Activated CD8-positive, alpha-beta T cell treated with anti-CD3 and anti-CD28 coated beads for 36 hours (primary cell): Measurements from ENCODE around the gene HECA. TPM values are rescaled to one million over a fixed set of nuclear protein-coding genes. Genes with fewer than 3 reads are reported as not detected.

Source experiments
- ATAC-seq: fragments of 200-7000 bp; cut with Tn5 transposase; one replicate; pipeline ENCODE4 v1.10.0; 2021; ENCODE audit warnings: mild to moderate bottlenecking, moderate library complexity
- CTCF ChIA-PET: fragments of 350-600 bp; sonication (Branson Sonifier 250); formaldehyde crosslinking; loops from one replicate; lab custom pipeline; 2021; ENCODE audit warnings: antibody characterized with exemption; lab: Charles Lee
- POLR2A ChIA-PET: fragments of 350-600 bp; sonication (Branson Sonifier 250); formaldehyde crosslinking; loops from one replicate; lab custom pipeline; 2021; ENCODE audit warnings: antibody characterized with exemption; lab: Charles Lee
- DNase-seq: peaks from one replicate; pipeline ENCODE4 v3.0.0-alpha.2; 2020
- H3K27ac Mint-ChIP-seq: one replicate; pipeline ENCODE4 v1.8.0; 2021; ENCODE audit warnings: mild to moderate bottlenecking, mixed read lengths
- H3K27me3 Mint-ChIP-seq: one replicate; pipeline ENCODE4 v1.8.0; 2021; ENCODE audit warnings: mixed read lengths
- H3K36me3 Mint-ChIP-seq: one replicate; pipeline ENCODE4 v1.8.0; 2021; ENCODE audit warnings: low read depth, mixed read lengths
- H3K4me1 Mint-ChIP-seq: one replicate; pipeline ENCODE4 v1.8.0; 2021; ENCODE audit warnings: low read depth, mixed read lengths
- H3K4me3 Mint-ChIP-seq: one replicate; pipeline ENCODE4 v1.8.0; 2021; ENCODE audit warnings: mild to moderate bottlenecking, moderate library complexity, mixed read lengths
- H3K9me3 Mint-ChIP-seq: one replicate; pipeline ENCODE4 v1.8.0; 2021; ENCODE audit warnings: mixed read lengths
- CTCF ChIP-seq: fragments of 200-600 bp; IDR thresholded peaks from one replicate; pipeline ENCODE4 v1.8.0; 2022; ENCODE audit warnings: antibody characterized with exemption, mild to moderate bottlenecking
- intact Hi-C: fragments of 100-400 bp; cut with micrococcal nuclease; formaldehyde crosslinking; loops from one replicate; pipeline ENCODE4 v1.10.0; 2022
- total RNA-seq, 2 experiments: library from RNA; stranded (reverse); gene quantifications; one replicate each; pipeline ENCODE4 v1.2.3, GENCODE V29; 2021

The HECA gene
- total RNA-seq, 2 experiments from 2014 or later = 45.4 to 47.1 TPM

DNA sequence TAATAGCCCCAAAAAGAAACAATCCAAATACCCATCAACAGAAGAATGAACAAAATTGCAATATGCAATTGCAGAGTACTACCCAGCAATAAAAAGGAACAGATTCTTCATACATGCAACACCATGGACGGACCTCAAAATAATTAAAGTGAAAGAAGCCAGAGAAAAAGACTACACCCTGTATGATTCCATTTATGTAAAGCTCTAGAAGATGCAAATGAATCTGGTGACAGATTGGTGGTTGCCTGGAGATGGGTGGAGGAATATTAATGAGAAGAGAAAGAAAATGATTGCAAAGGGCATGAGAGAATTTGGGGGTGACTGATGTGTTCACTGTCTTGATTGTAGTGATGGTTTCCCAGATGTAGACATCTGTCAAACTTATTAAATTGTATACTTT is 51.8 kb downstream of the HECA start:
- H3K4me1 Mint-ChIP-seq = peaks cover 48% of the 10 kb centered on the region
- peak overlapping the region; percentile 13 for H3K27ac Mint-ChIP-seq
- POLR2A ChIA-PET = no interaction called here
- intact Hi-C loops = no loop called here
- CTCF ChIA-PET = interaction anchor here (1.2 kb wide), 2 partner anchors 54 to 71 kb away, joined by 3 read pairs; no protein-coding TSS in a partner anchor
- no peak overlapping the region for H3K4me3 Mint-ChIP-seq
- no peaks in the 10 kb centered on the region for H3K27me3 Mint-ChIP-seq
- peaks cover 21% of the 10 kb centered on the region for H3K36me3 Mint-ChIP-seq
- ATAC-seq (peak; percentile 15), DNase-seq (no peak)
- no peak for TF ChIP-seq CTCF
- H3K9me3 Mint-ChIP-seq = peaks cover 2% of the 10 kb centered on the region

DNA sequence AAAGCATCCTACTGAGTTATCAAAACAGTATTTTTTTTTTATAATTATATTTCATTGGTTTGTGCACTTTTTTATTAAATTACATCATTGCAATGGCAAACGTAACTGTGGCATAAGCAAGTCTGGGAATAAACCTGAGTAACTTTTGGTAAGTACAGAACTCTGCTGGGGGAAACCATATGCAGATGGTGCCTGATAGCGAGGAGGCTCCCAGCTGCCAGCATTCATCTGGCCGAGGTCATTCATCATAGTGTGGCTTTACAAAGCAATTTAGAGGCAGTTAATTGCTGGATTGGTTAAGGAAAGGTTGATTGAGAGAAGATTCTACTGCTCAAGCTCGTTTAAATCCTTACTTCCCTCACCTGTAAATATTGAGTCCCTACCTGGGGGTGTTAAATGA is 52.6 kb downstream of the HECA start:
- no peak overlapping the region for H3K4me3 Mint-ChIP-seq
- ChIA-PET POLR2A (interaction anchor here (0.9 to 1.4 kb wide), 2 partner anchors 9 to 187 kb away, joined by 4 to 5 read pairs; partner anchors contain the start of gene CITED2), CTCF (interaction anchor here (3.3 kb wide), 1 partner anchor 177 kb away, joined by 9 read pairs; no protein-coding TSS in a partner anchor)
- peaks cover 48% of the 10 kb centered on the region for H3K4me1 Mint-ChIP-seq
- H3K27me3 Mint-ChIP-seq = no peaks in the 10 kb centered on the region
- H3K9me3 Mint-ChIP-seq = peaks cover 2% of the 10 kb centered on the region
- H3K27ac Mint-ChIP-seq = no peak overlapping the region
- H3K36me3 Mint-ChIP-seq = peaks cover 17% of the 10 kb centered on the region
- DNase-seq = no peak
- ATAC-seq = no peak
- intact Hi-C loops = no loop called here
- no peak for TF ChIP-seq CTCF

- no peak for DNase-seq
- H3K27ac Mint-ChIP-seq = no peak overlapping the region
- intact Hi-C loops = no loop called here
- H3K9me3 Mint-ChIP-seq = peaks cover 8% of the 10 kb centered on the region
- ChIA-PET CTCF (interaction anchor here (0.8 to 3.3 kb wide), 3 partner anchors 16 to 175 kb away, joined by 3 to 9 read pairs (median 7); no protein-coding TSS in a partner anchor), POLR2A (no interaction called here)
- no peaks in the 10 kb centered on the region for H3K27me3 Mint-ChIP-seq
- H3K4me1 Mint-ChIP-seq = peaks cover 28% of the 10 kb centered on the region
- no peak overlapping the region for H3K4me3 Mint-ChIP-seq
- no peak for TF ChIP-seq CTCF
- ATAC-seq = no peak
- H3K36me3 Mint-ChIP-seq = peaks cover 13% of the 10 kb centered on the region
These were observed 54.8 kb downstream of the HECA start for GRCh38 chr6:139189665-139190064.

- H3K9me3 Mint-ChIP-seq = peaks cover 8% of the 10 kb centered on the region
- no peak for ATAC-seq
- CTCF ChIA-PET = no interaction called here
- H3K4me1 Mint-ChIP-seq = no peaks in the 10 kb centered on the region
- no peaks in the 10 kb centered on the region for H3K36me3 Mint-ChIP-seq
- H3K27ac Mint-ChIP-seq = no peak overlapping the region
- no peak for DNase-seq
- intact Hi-C loops = no loop called here
- POLR2A ChIA-PET = no interaction called here
- H3K27me3 Mint-ChIP-seq = no peaks in the 10 kb centered on the region
- TF ChIP-seq CTCF = no peak
- H3K4me3 Mint-ChIP-seq = no peak overlapping the region
These were observed 59.9 kb downstream of the HECA start for GRCh38 chr6:139194740-139195139.

DNA sequence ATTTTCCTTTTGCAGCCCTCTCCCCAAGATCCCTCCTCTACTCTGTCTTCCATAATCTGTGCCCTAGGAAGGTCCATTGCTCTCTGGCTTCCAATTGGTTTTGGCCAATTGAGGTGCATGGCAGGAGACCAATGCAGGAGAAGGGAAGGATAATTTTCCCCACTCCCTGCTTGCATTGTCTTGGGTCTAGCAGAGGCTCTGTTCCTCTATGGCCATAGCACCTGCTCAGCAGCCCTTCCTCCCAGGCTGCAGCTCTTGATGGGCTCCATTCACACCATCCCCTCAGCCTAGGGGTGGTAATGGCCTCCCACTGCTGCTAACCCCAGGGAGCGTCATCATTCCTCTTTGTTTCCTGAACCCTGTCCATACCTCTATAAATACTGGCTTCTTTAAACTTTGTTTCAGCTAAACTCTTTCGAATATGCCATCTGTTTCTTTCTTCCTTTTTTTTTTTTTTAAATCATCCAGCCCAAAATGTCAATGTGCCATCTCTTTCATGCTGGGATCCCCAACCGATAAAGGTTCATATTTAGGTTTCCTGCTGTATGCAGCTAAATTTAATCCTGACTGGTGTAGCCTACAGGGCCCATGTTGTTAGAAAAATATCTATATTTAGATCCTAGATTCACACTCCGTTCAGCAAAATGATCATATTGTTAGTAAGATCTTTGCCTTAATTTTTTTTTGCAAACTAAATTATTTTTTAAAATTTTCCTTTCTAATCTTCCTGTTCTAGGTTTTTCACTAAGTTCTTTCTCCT is 63.8 kb downstream of the HECA start:
- ChIA-PET POLR2A (no interaction called here), CTCF (interaction anchor here (0.9 to 3.2 kb wide), 3 partner anchors 18 to 166 kb away, joined by 3 to 12 read pairs (median 3); no protein-coding TSS in a partner anchor)
- intact Hi-C loops = no loop called here
- Mint-ChIP-seq H3K36me3 (no peaks in the 10 kb centered on the region), H3K4me3 (no peak overlapping the region), H3K9me3 (peaks cover 8% of the 10 kb centered on the region), H3K27me3 (no peaks in the 10 kb centered on the region), H3K4me1 (no peaks in the 10 kb centered on the region), H3K27ac (no peak overlapping the region)
- no peak for ATAC-seq
- no peak for DNase-seq
- no peak for TF ChIP-seq CTCF
